Stimulated activated CD8-positive, alpha-beta memory T cell treated with anti-CD3 and anti-CD28 coated beads, Interleukin-7, amount 100 ng/mL, for 4 hours (primary cell): ENCODE data around the gene OR52N1.

Source experiments
- DNase-seq, 2 donors: peaks; one replicate each; pipeline ENCODE4 v3.0.0-alpha.2; 2020; ENCODE audit warnings: low read depth in 2 of 2

The OR52N1 gene

GRCh38 chr11:5791165-5791564 is at the start of gene OR52N1:
Gene OR52N1 (minus strand): TSS chr11:5791265. CDS start chr11:5788816, 2,449 bp downstream.
- no peak for DNase-seq

GRCh38 chr11:5837695-5838094 is 46.6 kb upstream of the OR52N1 start:
- no peak for DNase-seq

GRCh38 chr11:5833446-5833845 is 42.4 kb upstream of the OR52N1 start:
- DNase-seq = no peak

- no peak for DNase-seq
Measured at GRCh38 chr11:5831196-5831829, 40.2 kb upstream of the OR52N1 start.

GRCh38 chr11:5818245-5818886 is 27.3 kb upstream of the OR52N1 start:
- no peak for DNase-seq

GRCh38 chr11:5815534-5815933 is 24.5 kb upstream of the OR52N1 start:
- no peak for DNase-seq

- no peak for DNase-seq
Measured at GRCh38 chr11:5809905-5810795, 19.1 kb upstream of the OR52N1 start.

- DNase-seq = no peak
Measured at GRCh38 chr11:5809122-5809519, 18.1 kb upstream of the OR52N1 start.

GRCh38 chr11:5808500-5809121 is 17.5 kb upstream of the OR52N1 start, which contains the start of gene OR52N2:
Gene OR52N2 (plus strand): TSS chr11:5808924. CDS start chr11:5820336, 11,412 bp downstream.
- DNase-seq = peak; percentile 40 to 55

GRCh38 chr11:5807580-5807979 is 16.5 kb upstream of the OR52N1 start:
- no peak for DNase-seq

GRCh38 chr11:5803982-5804381 is 12.9 kb upstream of the OR52N1 start:
- DNase-seq = no peak

- no peak for DNase-seq
Measured at GRCh38 chr11:5796541-5796940, 5.5 kb upstream of the OR52N1 start.

- no peak for DNase-seq
Measured at GRCh38 chr11:5783255-5783654, 7.8 kb downstream of the OR52N1 start, which contains the start of gene OR52N5. Gene OR52N5 (minus strand): TSS chr11:5783355. CDS start chr11:5778634, 4,721 bp downstream.

GRCh38 chr11:5767056-5767455 is 24.0 kb downstream of the OR52N1 start:
- no peak for DNase-seq

- DNase-seq = no peak
Measured at GRCh38 chr11:5753943-5754342, 37.1 kb downstream of the OR52N1 start, which contains the start of gene OR52N4. Gene OR52N4 (plus strand): TSS chr11:5754243. CDS start chr11:5754741, 498 bp downstream.

GRCh38 chr11:5749836-5750235 is 41.2 kb downstream of the OR52N1 start:
- no peak for DNase-seq

GRCh38 chr11:5746614-5747013 is 44.5 kb downstream of the OR52N1 start:
- no peak for DNase-seq

- no peak for DNase-seq
Measured at GRCh38 chr11:5738431-5738830, 52.6 kb downstream of the OR52N1 start.

GRCh38 chr11:5737670-5738392 is 53.2 kb downstream of the OR52N1 start:
- no peak for DNase-seq

GRCh38 chr11:5737091-5737490 is 54.0 kb downstream of the OR52N1 start:
- DNase-seq = no peak
